GM11168 (cell line): ENCODE results near the gene PIEZO1.
"Not testable (repeated sequence)": the region's sequence is repeated elsewhere in the genome, so short reads cannot be mapped to it uniquely, and the experiment has no call there.

ENCODE experiments used
- in situ Hi-C: fragments of 300-500 bp; cut with MboI; formaldehyde crosslinking; loops from one replicate; pipeline ENCODE4 v1.12.0; 2022; ENCODE audit warnings: low sequenced_read_pairs; ENCODE audit not compliant: unreplicated experiment

PIEZO1 gene

GRCh38 chr16:88684569-88685155 lies 100.4 kb downstream of the PIEZO1 start:
- in situ Hi-C loops, result no loop called here

- in situ Hi-C loops, result no loop called here
These were observed 103.1 kb downstream of the PIEZO1 start for GRCh38 chr16:88681709-88682451.

GRCh38 chr16:88681084-88681680 lies 103.8 kb downstream of the PIEZO1 start:
- in situ Hi-C loops, result no loop called here

GRCh38 chr16:88680554-88681083 lies 104.4 kb downstream of the PIEZO1 start:
- in situ Hi-C loops, result no loop called here

- in situ Hi-C loops, result no loop called here
These were observed 106.6 kb downstream of the PIEZO1 start for GRCh38 chr16:88678224-88678979.

GRCh38 chr16:88677721-88678120 lies 107.3 kb downstream of the PIEZO1 start:
- in situ Hi-C loops, result no loop called here

- in situ Hi-C loops, result no loop called here
These were observed 108.3 kb downstream of the PIEZO1 start for GRCh38 chr16:88676502-88677242.

- in situ Hi-C loops, result no loop called here
These were observed 111.2 kb downstream of the PIEZO1 start for GRCh38 chr16:88673716-88674379.

GRCh38 chr16:88672776-88673175 lies 112.2 kb downstream of the PIEZO1 start:
- in situ Hi-C loops, result no loop called here

- in situ Hi-C loops, result no loop called here
These were observed 113.2 kb downstream of the PIEZO1 start for GRCh38 chr16:88671806-88672205.

- in situ Hi-C loops, result no loop called here
These were observed 115.0 kb downstream of the PIEZO1 start for GRCh38 chr16:88669980-88670379.

- in situ Hi-C loops, result not testable (repeated sequence)
These were observed 115.5 kb downstream of the PIEZO1 start for GRCh38 chr16:88669493-88669892.

- in situ Hi-C loops, result no loop called here
These were observed 117.6 kb downstream of the PIEZO1 start for GRCh38 chr16:88667461-88667860.

GRCh38 chr16:88665570-88665969 lies 119.5 kb downstream of the PIEZO1 start:
- in situ Hi-C loops, result no loop called here
